GM23338 (cell line): ENCODE results near the gene GRID2. TPM values are rescaled to one million over a fixed set of nuclear protein-coding genes. Genes with fewer than 3 reads are reported as not detected.

ENCODE experiments used
- ATAC-seq: fragments of 200-7000 bp; cut with Tn5 transposase; 3 replicates; pipeline ENCODE4 v1.9.1; 2020
- DNase-seq: peaks from one replicate; pipeline ENCODE4 v3.0.0-alpha.2; 2015; ENCODE audit warnings: low spot score
- H2AFZ ChIP-seq: fragments of 200-600 bp; sonication (generic); 2 replicates; pipeline ENCODE4 v1.8.0; 2016; ENCODE audit warnings: antibody characterized with exemption, mild to moderate bottlenecking, moderate library complexity
- H3F3A ChIP-seq: fragments of 200-600 bp; sonication (generic); replicated peaks from 2 replicates; pipeline ENCODE4 v1.8.0; 2017; ENCODE audit warnings: antibody characterized with exemption, mixed run types, low read depth
- H3K27ac ChIP-seq: fragments of 200-600 bp; sonication (generic); 2 replicates; pipeline ENCODE4 v1.6.1; 2016; ENCODE audit warnings: low read depth
- H3K27me3 ChIP-seq: fragments of 200-600 bp; sonication (generic); 2 replicates; pipeline ENCODE4 v1.8.0; 2016; ENCODE audit warnings: mild to moderate bottlenecking, mixed run types, moderate library complexity; ENCODE audit not compliant: insufficient read depth
- H3K36me3 ChIP-seq: fragments of 200-600 bp; sonication (generic); 2 replicates; pipeline ENCODE4 v1.8.0; 2016; ENCODE audit warnings: mild to moderate bottlenecking; ENCODE audit not compliant: insufficient read depth
- H3K4me1 ChIP-seq: fragments of 200-600 bp; sonication (generic); 2 replicates; pipeline ENCODE4 v1.8.0; 2016; ENCODE audit warnings: mild to moderate bottlenecking, moderate library complexity; ENCODE audit not compliant: insufficient read depth
- H3K4me2 ChIP-seq: fragments of 200-600 bp; sonication (generic); 2 replicates; pipeline ENCODE4 v1.7.1; 2017; ENCODE audit warnings: mixed run types
- H3K4me3 ChIP-seq: fragments of 200-600 bp; sonication (generic); 2 replicates; pipeline ENCODE4 v1.6.1; 2016; ENCODE audit warnings: mixed run types
- H3K79me2 ChIP-seq: fragments of 200-600 bp; sonication (generic); replicated peaks from 2 replicates; pipeline ENCODE4 v1.8.0; 2017; ENCODE audit warnings: mild to moderate bottlenecking; ENCODE audit not compliant: insufficient read depth
- H3K9me2 ChIP-seq: fragments of 200-600 bp; sonication (generic); 2 replicates; pipeline ENCODE4 v1.8.0; 2017; ENCODE audit not compliant: insufficient read depth
- H4K20me1 ChIP-seq: fragments of 200-600 bp; sonication (generic); replicated peaks from 2 replicates; pipeline ENCODE4 v1.8.0; 2017; ENCODE audit warnings: mild to moderate bottlenecking; ENCODE audit not compliant: insufficient read depth
- H3K27ac Mint-ChIP-seq: 2 replicates; pipeline ENCODE4 v1.8.0; 2020; ENCODE audit warnings: inconsistent platforms, mild to moderate bottlenecking, moderate library complexity, mixed read lengths
- H3K27me3 Mint-ChIP-seq: 3 replicates; pipeline ENCODE4 v1.8.0; 2022; ENCODE audit warnings: low read depth, mild to moderate bottlenecking, moderate library complexity, mixed read lengths, inconsistent platforms; ENCODE audit not compliant: insufficient read depth, poor library complexity
- H3K36me3 Mint-ChIP-seq: 3 replicates; pipeline ENCODE4 v1.8.0; 2021; ENCODE audit warnings: low read depth, mild to moderate bottlenecking, inconsistent platforms, moderate library complexity, mixed read lengths
- H3K4me1 Mint-ChIP-seq: 3 replicates; pipeline ENCODE4 v1.8.0; 2020; ENCODE audit warnings: mild to moderate bottlenecking, inconsistent platforms, mixed read lengths
- H3K4me3 Mint-ChIP-seq: 3 replicates; pipeline ENCODE4 v1.8.0; 2021; ENCODE audit warnings: moderate library complexity, mild to moderate bottlenecking, inconsistent platforms, mixed read lengths
- H3K9me3 Mint-ChIP-seq: 3 replicates; pipeline ENCODE4 v1.8.0; 2020; ENCODE audit warnings: moderate library complexity, mild to moderate bottlenecking, inconsistent platforms, mixed read lengths
- CREB1 ChIP-seq: fragments of 250-450 bp; sonication (Bioruptor Pico); IDR thresholded peaks from 2 replicates; pipeline ENCODE4 v1.5.0; 2020; ENCODE audit warnings: low read depth, mild to moderate bottlenecking, moderate library complexity
- CTCF ChIP-seq, 2 experiments: fragments of 200-600 bp in 1 of 2; sonication (generic) in 1 of 2; conservative IDR thresholded peaks; 2 replicates each; pipeline versions ENCODE4 v1.5.1 to v1.6.1; 2016 to 2017; ENCODE audit warnings: antibody characterized with exemption in 2 of 2, low read depth in 2 of 2, mild to moderate bottlenecking in 2 of 2, moderate library complexity in 1 of 2
- EZH2 ChIP-seq: fragments of 200-600 bp; sonication (generic); IDR thresholded peaks from one replicate; pipeline ENCODE4 v1.8.0; 2017; ENCODE audit warnings: antibody characterized with exemption, mild to moderate bottlenecking, low read depth; ENCODE audit not compliant: unreplicated experiment
- EZH2phosphoT487 ChIP-seq: fragments of 200-600 bp; sonication (generic); IDR thresholded peaks from one replicate; pipeline ENCODE4 v1.8.1; 2018; ENCODE audit warnings: antibody characterized with exemption; ENCODE audit not compliant: unreplicated experiment
- JUNB ChIP-seq: IDR thresholded peaks from one replicate; pipeline ENCODE4 v1.6.1; 2016; ENCODE audit warnings: antibody characterized with exemption; ENCODE audit not compliant: unreplicated experiment
- NANOG ChIP-seq: IDR thresholded peaks from 2 replicates; pipeline ENCODE4 v1.6.1; 2016; ENCODE audit warnings: antibody characterized with exemption, borderline replicate concordance
- POLR2AphosphoS5 ChIP-seq: IDR thresholded peaks from 2 replicates; pipeline ENCODE4 v1.6.1; 2016; ENCODE audit warnings: antibody characterized with exemption, low read depth
- REST ChIP-seq: IDR thresholded peaks from one replicate; pipeline ENCODE4 v1.6.1; 2018; ENCODE audit warnings: antibody characterized with exemption; ENCODE audit not compliant: unreplicated experiment
- STAT1 ChIP-seq: IDR thresholded peaks from one replicate; pipeline ENCODE4 v1.6.1; 2016; ENCODE audit warnings: antibody characterized with exemption; ENCODE audit not compliant: unreplicated experiment
- ZNF114 ChIP-seq: fragments of 250-450 bp; sonication (Bioruptor Pico); IDR thresholded peaks from 2 replicates; pipeline ENCODE4 v1.5.0; 2020; ENCODE audit warnings: mild to moderate bottlenecking, moderate library complexity
- ZNF331 ChIP-seq: fragments of 250-450 bp; sonication (Bioruptor Pico); IDR thresholded peaks from 2 replicates; pipeline ENCODE4 v1.5.0; 2020; ENCODE audit warnings: low read depth, mild to moderate bottlenecking, moderate library complexity
- polyA plus RNA-seq: library from polyadenylated mRNA; unstranded; fragments of >200 nt; fragmentation: Nextera tagmentation; extraction: Ambion mirVana; gene quantifications from 2 replicates; pipeline ENCODE4 v1.2.1, GENCODE V29; 2016
- total RNA-seq: library from RNA; depleted of rRNA; stranded (reverse); fragments of >200 nt; shearing (Covaris generic); gene quantifications from 2 replicates; pipeline ENCODE4 v1.2.3, GENCODE V29; 2014

The GRID2 gene
- total and polyA plus RNA-seq, 2 experiments from 2014 or later: 19.9 to 65.4 TPM

- TF ChIP-seq REST: no peak
- TF ChIP-seq ZNF331: no peak
- TF ChIP-seq CTCF (conservative IDR thresholded peaks at IDR 0.05; ENCODE audit: low read depth in 2 of 2): no peak
These were observed 1426.5 kb downstream of the GRID2 start (continued) for GRCh38 chr4:93730251-93730650.

GRCh38 chr4:93730760-93731159 lies 1427.0 kb downstream of the GRID2 start:
- Histone ChIP-seq H3K9me2 (no peaks in the 10 kb centered on the region), H3K4me2 (peak overlapping the region; percentile 45), H3K79me2 (no peaks in the 10 kb centered on the region), H3K4me1 (peaks cover 48% of the 10 kb centered on the region), H3K36me3 (peaks cover 3% of the 10 kb centered on the region; the same call in 1 of the 2 replicates), H2AFZ (no peak overlapping the region), H3K27me3 (no peaks in the 10 kb centered on the region), H3K27ac (no peak overlapping the region; the same call in 1 of the 2 replicates), H3F3A (no peaks in the 10 kb centered on the region), H3K4me3 (no peak overlapping the region), H4K20me1 (0 out of 2 replicates have a peak, but pooled peaks cover 3% of the 10 kb centered on the region)
- Mint-ChIP-seq H3K27me3 (peaks cover 4% of the 10 kb centered on the region), H3K9me3 (no peaks in the 10 kb centered on the region), H3K4me3 (no peak overlapping the region), H3K4me1 (peaks cover 41% of the 10 kb centered on the region), H3K27ac (no peak overlapping the region), H3K36me3 (no peaks in the 10 kb centered on the region)
- DNase-seq: peak; percentile 21
- TF ChIP-seq JUNB (no peak), CREB1 (CRISPR knock-in tag) (no peak), ZNF114 (no peak), REST (no peak), ZNF331 (no peak), POLR2AphosphoS5 (no peak), STAT1 (no peak), NANOG (no peak), EZH2 (no peak), EZH2phosphoT487 (no peak), CTCF (conservative IDR thresholded peaks at IDR 0.05; ENCODE audit: low read depth in 2 of 2) (no peak)
- ATAC-seq: peak; percentile 77
